Body of pancreas (tissue), 4 donors: Measurements from ENCODE around the gene LRP8. TPM values are rescaled to one million over a fixed set of nuclear protein-coding genes. Genes with fewer than 3 reads are reported as not detected.

Experiments
- ATAC-seq: fragments of 150-250 bp; one replicate; pipeline ENCODE4 v1.9.1; 2016
- DNase-seq, 4 donors: peaks; one replicate each; pipeline ENCODE4 v3.0.0-alpha.2; 2019
- H3K27ac ChIP-seq, 4 donors: fragments of 200-600 bp; sonication (generic); 1 replicate in 3 of 4; 2 replicates in 1 of 4; pipeline versions ENCODE4 v1.5.1 to v1.6.1; 2016 to 2019; ENCODE audit warnings: mild to moderate bottlenecking in 1 of 4, mixed read lengths in 1 of 4, moderate library complexity in 1 of 4
- H3K27me3 ChIP-seq, 2 donors: fragments of 200-600 bp; sonication (generic); one replicate each; pipeline ENCODE4 v1.6.0; 2016; ENCODE audit warnings: mild to moderate bottlenecking in 1 of 2
- H3K36me3 ChIP-seq, 2 donors: fragments of 200-600 bp; sonication (generic); replicated peaks in 1 of 2; 2 replicates each; pipeline ENCODE4 v1.5.1; 2016; ENCODE audit warnings: low read depth in 2 of 2; ENCODE audit not compliant: insufficient read depth in 1 of 2
- H3K4me1 ChIP-seq: fragments of 200-600 bp; sonication (generic); one replicate; pipeline ENCODE4 v1.6.0; 2016
- H3K4me3 ChIP-seq, 2 donors: fragments of 200-600 bp; sonication (generic); 1 replicate in 1 of 2; 2 replicates in 1 of 2; pipeline ENCODE4 v1.5.1; 2016 to 2019
- H3K9me3 ChIP-seq, 3 donors: fragments of 200-600 bp; sonication (generic); 1 replicate in 2 of 3; 2 replicates in 1 of 3; pipeline ENCODE4 v1.5.1; 2016
- POLR2A ChIP-seq, 3 donors: fragments of 450-650 bp; IDR thresholded peaks; one replicate each; pipeline ENCODE4 v1.6.1; 2016; ENCODE audit warnings: antibody characterized with exemption in 3 of 3, mild to moderate bottlenecking in 2 of 3
- WGBS, 2 donors: methylation state at CpG; one replicate each; pipeline ENCODE4 v1.1.5; 2017; 5-methylcytosine and 5-hydroxymethylcytosine counted together
- intact Hi-C: fragments of 100-400 bp; cut with DNase I; formaldehyde crosslinking; loops from one replicate; pipeline ENCODE4 v1.15.1; 2023
- total RNA-seq, 2 donors: library from RNA; depleted of rRNA; stranded (reverse); fragments of >200 nt; gene quantifications; one replicate each; pipeline ENCODE4 v1.1.0, GENCODE V29; 2016
- TF ChIP-seq, protein P1 (sequence below), 7 experiments: fragments of 450-650 bp in 4 of 7; fragments of 200-600 bp in 3 of 7; sonication (generic) in 3 of 7; IDR thresholded peaks; one replicate each; pipeline ENCODE4 v1.5.1; 2016 to 2019; ENCODE audit warnings: antibody characterized with exemption in 7 of 7

The LRP8 gene
- total RNA-seq, 2 donors from 2014 or later = 1.3 to 4.2 TPM

GRCh38 chr1:53219711-53220110 is 108.2 kb downstream of the LRP8 start:
- Histone ChIP-seq H3K4me1 (peaks cover 20% of the 10 kb centered on the region), H3K27me3 (no peaks in the 10 kb centered on the region), H3K27ac (peak overlapping the region; percentile 87 to 97 (median 95)), H3K36me3 (no peaks in the 10 kb centered on the region), H3K4me3 (peak overlapping the region; percentile 35 to 69), H3K9me3 (no peaks in the 10 kb centered on the region)
- intact Hi-C loops = no loop called here
- WGBS, 2 donors = 16 to 18% methylated on average over 8 of the region's 8 CpGs
- ATAC-seq = no peak
- DNase-seq = no peak
- TF ChIP-seq POLR2A (IDR thresholded peaks at IDR 0.05) = no peak
- TF ChIP-seq, protein P1, sequence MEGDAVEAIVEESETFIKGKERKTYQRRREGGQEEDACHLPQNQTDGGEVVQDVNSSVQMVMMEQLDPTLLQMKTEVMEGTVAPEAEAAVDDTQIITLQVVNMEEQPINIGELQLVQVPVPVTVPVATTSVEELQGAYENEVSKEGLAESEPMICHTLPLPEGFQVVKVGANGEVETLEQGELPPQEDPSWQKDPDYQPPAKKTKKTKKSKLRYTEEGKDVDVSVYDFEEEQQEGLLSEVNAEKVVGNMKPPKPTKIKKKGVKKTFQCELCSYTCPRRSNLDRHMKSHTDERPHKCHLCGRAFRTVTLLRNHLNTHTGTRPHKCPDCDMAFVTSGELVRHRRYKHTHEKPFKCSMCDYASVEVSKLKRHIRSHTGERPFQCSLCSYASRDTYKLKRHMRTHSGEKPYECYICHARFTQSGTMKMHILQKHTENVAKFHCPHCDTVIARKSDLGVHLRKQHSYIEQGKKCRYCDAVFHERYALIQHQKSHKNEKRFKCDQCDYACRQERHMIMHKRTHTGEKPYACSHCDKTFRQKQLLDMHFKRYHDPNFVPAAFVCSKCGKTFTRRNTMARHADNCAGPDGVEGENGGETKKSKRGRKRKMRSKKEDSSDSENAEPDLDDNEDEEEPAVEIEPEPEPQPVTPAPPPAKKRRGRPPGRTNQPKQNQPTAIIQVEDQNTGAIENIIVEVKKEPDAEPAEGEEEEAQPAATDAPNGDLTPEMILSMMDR (IDR thresholded peaks at IDR 0.05) = no peak

DNA sequence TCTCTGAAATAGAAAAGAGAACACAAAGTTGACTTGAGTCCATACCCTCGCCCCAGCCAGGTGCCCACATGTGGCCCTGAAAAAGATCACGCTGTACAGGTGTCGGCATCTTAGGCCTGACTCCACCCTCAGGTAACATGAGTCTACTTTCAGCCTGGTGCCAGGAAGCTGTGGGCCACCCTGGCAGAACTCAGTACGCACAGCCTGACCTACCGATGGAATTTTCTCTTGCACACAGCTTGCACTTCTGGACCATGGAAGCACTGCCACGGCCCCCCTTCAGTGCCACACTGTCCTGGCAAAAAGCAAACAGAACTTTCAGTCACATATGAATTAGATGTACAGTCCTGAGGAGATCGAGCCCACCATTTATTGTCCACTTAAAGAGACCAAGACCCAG is 109.7 kb downstream of the LRP8 start:
- WGBS, 2 donors = 49 to 60% methylated on average over 7 of the region's 7 CpGs
- ATAC-seq (no peak), DNase-seq (peak in 1 of 4 donors; percentile 31)
- H3K27ac ChIP-seq = no peak overlapping the region
- H3K36me3 ChIP-seq = peaks cover 0 to 11% of the 10 kb centered on the region in 2 donors
- no peak overlapping the region for H3K4me3 ChIP-seq
- TF ChIP-seq, protein P1 (IDR thresholded peaks at IDR 0.05) = no peak
- no peak for TF ChIP-seq POLR2A (IDR thresholded peaks at IDR 0.05)
- intact Hi-C loops = no loop called here
- no peaks in the 10 kb centered on the region for H3K9me3 ChIP-seq
- H3K27me3 ChIP-seq = no peaks in the 10 kb centered on the region
- peaks cover 20% of the 10 kb centered on the region for H3K4me1 ChIP-seq

- DNase-seq = no peak
- Histone ChIP-seq H3K4me1 (peaks cover 7% of the 10 kb centered on the region), H3K9me3 (no peaks in the 10 kb centered on the region), H3K27me3 (no peaks in the 10 kb centered on the region), H3K36me3 (peaks cover 0 to 31% of the 10 kb centered on the region in 2 donors), H3K4me3 (no peak overlapping the region), H3K27ac (no peak overlapping the region)
- ATAC-seq = no peak
- intact Hi-C loops = no loop called here
- WGBS, 2 donors = 80 to 82% methylated on average over 5 of the region's 5 CpGs
- TF ChIP-seq, protein P1 (IDR thresholded peaks at IDR 0.05) = no peak
- no peak for TF ChIP-seq POLR2A (IDR thresholded peaks at IDR 0.05)
Observed at GRCh38 chr1:53214376-53214940, 113.4 kb downstream of the LRP8 start.

- H3K27me3 ChIP-seq = no peaks in the 10 kb centered on the region
- DNase-seq (no peak), ATAC-seq (no peak)
- H3K27ac ChIP-seq = no peak overlapping the region
- no peaks in the 10 kb centered on the region for H3K9me3 ChIP-seq
- no peak overlapping the region for H3K4me3 ChIP-seq
- intact Hi-C loops = no loop called here
- no peaks in the 10 kb centered on the region for H3K4me1 ChIP-seq
- TF ChIP-seq, protein P1 (IDR thresholded peaks at IDR 0.05) = no peak
- no peak for TF ChIP-seq POLR2A (IDR thresholded peaks at IDR 0.05)
- H3K36me3 ChIP-seq = peaks cover 0 to 36% of the 10 kb centered on the region in 2 donors
- WGBS, 2 donors = 95 to 96% methylated on average over 11 of the region's 11 CpGs
Observed at GRCh38 chr1:53210954-53211353, 116.9 kb downstream of the LRP8 start.

DNA sequence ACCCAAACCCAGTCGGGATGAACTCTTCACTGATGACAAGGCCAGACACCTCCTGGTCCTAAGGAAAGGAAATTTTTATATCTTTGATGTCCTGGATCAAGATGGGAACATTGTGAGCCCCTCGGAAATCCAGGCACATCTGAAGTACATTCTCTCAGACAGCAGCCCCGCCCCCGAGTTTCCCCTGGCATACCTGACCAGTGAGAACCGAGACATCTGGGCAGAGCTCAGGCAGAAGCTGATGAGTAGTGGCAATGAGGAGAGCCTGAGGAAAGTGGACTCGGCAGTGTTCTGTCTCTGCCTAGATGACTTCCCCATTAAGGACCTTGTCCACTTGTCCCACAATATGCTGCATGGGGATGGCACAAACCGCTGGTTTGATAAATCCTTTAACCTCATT is 117.5 kb downstream of the LRP8 start:
- TF ChIP-seq, protein P1 (IDR thresholded peaks at IDR 0.05) = no peak
- TF ChIP-seq POLR2A (IDR thresholded peaks at IDR 0.05) = no peak
- no peak overlapping the region for H3K4me3 ChIP-seq
- H3K9me3 ChIP-seq = no peaks in the 10 kb centered on the region
- peak in 1 of 4 donors; percentile 52 for DNase-seq
- intact Hi-C loops = no loop called here
- peaks cover 4 to 36% of the 10 kb centered on the region in 2 donors for H3K36me3 ChIP-seq
- no peaks in the 10 kb centered on the region for H3K4me1 ChIP-seq
- no peaks in the 10 kb centered on the region for H3K27me3 ChIP-seq
- H3K27ac ChIP-seq = no peak overlapping the region
- 62 to 63% methylated on average over 7 of the region's 7 CpGs for WGBS, 2 donors
- no peak for ATAC-seq
